HL-60 (cell line): ENCODE measurements around the gene SLC52A3.

ENCODE experiments used
- POLR2AphosphoS5 ChIP-seq: IDR thresholded peaks from 2 replicates; pipeline ENCODE4 v1.6.1; 2012; ENCODE audit warnings: low read depth
- TF ChIP-seq, protein P1 (sequence below): IDR thresholded peaks from 2 replicates; pipeline ENCODE4 v1.6.1; 2012; ENCODE audit warnings: low read depth; ENCODE audit not compliant: insufficient replicate concordance
- TF ChIP-seq, protein P2 (sequence below): IDR thresholded peaks from one replicate; pipeline ENCODE4 v1.5.1; 2011; ENCODE audit warnings: low read length, control low read depth, inconsistent platforms; ENCODE audit not compliant: insufficient read depth

DNA sequence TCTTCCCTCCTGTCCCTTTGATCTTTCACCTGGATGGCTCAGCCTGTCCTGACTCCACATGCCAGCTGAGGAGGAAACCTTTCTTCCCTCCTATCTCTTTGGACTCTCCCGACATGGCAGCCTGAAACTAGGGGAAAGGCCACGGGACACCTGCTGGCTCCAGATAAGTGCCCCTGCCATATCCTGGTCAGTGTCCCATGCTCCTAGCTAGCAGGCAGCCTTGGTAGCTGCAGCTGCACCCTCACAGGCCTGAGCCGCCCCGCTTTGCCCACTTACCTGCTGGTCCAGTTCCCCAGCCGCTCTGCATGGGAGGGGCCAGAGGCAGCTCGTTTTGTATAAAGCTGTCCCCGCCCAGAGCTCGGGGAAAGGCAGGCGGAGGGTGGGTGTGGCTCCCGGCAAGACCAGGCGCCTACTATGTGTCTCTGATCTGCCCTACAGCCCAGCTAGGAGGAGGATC is 7.4 kb upstream of the SLC52A3 start:
- TF ChIP-seq, protein P1, sequence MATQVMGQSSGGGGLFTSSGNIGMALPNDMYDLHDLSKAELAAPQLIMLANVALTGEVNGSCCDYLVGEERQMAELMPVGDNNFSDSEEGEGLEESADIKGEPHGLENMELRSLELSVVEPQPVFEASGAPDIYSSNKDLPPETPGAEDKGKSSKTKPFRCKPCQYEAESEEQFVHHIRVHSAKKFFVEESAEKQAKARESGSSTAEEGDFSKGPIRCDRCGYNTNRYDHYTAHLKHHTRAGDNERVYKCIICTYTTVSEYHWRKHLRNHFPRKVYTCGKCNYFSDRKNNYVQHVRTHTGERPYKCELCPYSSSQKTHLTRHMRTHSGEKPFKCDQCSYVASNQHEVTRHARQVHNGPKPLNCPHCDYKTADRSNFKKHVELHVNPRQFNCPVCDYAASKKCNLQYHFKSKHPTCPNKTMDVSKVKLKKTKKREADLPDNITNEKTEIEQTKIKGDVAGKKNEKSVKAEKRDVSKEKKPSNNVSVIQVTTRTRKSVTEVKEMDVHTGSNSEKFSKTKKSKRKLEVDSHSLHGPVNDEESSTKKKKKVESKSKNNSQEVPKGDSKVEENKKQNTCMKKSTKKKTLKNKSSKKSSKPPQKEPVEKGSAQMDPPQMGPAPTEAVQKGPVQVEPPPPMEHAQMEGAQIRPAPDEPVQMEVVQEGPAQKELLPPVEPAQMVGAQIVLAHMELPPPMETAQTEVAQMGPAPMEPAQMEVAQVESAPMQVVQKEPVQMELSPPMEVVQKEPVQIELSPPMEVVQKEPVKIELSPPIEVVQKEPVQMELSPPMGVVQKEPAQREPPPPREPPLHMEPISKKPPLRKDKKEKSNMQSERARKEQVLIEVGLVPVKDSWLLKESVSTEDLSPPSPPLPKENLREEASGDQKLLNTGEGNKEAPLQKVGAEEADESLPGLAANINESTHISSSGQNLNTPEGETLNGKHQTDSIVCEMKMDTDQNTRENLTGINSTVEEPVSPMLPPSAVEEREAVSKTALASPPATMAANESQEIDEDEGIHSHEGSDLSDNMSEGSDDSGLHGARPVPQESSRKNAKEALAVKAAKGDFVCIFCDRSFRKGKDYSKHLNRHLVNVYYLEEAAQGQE = no peak
- TF ChIP-seq, protein P2, sequence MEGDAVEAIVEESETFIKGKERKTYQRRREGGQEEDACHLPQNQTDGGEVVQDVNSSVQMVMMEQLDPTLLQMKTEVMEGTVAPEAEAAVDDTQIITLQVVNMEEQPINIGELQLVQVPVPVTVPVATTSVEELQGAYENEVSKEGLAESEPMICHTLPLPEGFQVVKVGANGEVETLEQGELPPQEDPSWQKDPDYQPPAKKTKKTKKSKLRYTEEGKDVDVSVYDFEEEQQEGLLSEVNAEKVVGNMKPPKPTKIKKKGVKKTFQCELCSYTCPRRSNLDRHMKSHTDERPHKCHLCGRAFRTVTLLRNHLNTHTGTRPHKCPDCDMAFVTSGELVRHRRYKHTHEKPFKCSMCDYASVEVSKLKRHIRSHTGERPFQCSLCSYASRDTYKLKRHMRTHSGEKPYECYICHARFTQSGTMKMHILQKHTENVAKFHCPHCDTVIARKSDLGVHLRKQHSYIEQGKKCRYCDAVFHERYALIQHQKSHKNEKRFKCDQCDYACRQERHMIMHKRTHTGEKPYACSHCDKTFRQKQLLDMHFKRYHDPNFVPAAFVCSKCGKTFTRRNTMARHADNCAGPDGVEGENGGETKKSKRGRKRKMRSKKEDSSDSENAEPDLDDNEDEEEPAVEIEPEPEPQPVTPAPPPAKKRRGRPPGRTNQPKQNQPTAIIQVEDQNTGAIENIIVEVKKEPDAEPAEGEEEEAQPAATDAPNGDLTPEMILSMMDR = no peak
- TF ChIP-seq POLR2AphosphoS5 = no peak
